Measurements from ENCODE around the gene PRR22.

PRR22 gene

DNA sequence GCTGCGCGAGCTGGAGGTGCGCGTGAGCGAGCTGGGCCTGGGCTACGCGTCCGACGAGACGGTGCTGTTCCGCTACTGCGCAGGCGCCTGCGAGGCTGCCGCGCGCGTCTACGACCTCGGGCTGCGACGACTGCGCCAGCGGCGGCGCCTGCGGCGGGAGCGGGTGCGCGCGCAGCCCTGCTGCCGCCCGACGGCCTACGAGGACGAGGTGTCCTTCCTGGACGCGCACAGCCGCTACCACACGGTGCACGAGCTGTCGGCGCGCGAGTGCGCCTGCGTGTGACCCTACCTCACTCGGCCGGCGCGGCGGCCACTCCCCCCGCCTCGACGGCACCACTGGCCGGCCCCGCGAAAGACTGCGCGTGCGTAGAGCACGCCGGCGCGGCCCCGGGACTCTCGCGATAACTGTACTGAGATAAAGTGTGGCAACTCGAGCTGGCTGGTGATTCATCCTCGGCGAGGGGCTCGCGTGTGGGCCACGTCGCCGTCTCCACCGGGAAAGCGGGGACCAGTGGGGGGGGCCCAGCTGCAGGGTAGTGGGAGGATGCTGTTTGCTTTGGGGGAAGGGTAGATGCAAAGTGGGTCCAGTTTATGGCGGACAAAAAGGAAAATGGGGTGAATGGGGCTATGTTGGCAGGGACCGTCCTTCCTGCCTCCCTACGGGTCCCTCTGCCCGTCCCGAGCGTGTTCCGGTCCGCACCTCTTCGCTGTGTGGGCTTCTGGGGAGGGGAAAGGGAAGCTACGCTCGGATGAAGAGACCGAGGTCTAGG, 43.5 kb upstream of the PRR22 start:
- H3K27me3 ChIP-seq (ENCODE audit: control insufficient read depth, low read length): peaks cover 23% of the 10 kb centered on the region
- peaks cover 27% of the 10 kb centered on the region for H3K4me1 ChIP-seq (ENCODE audit: control insufficient read depth, low read length)
- no peaks in the 10 kb centered on the region for H3K36me3 ChIP-seq (ENCODE audit: control insufficient read depth, low read length)
- no peaks in the 10 kb centered on the region for H4K20me1 ChIP-seq (ENCODE audit: control insufficient read depth, insufficient read depth, low read depth, low read length)
- H3K9me2 ChIP-seq (replicated peaks; ENCODE audit: control insufficient read depth, low read length): no peaks in the 10 kb centered on the region
- H3K4me2 ChIP-seq (ENCODE audit: low read length): no peak overlapping the region
- peak; percentile 53; the same call in 1 of the 2 replicates for TF ChIP-seq EZH2phosphoT487 (IDR thresholded peaks at IDR 0.05; ENCODE audit: borderline replicate concordance, low read length)
- TF ChIP-seq, protein P1, sequence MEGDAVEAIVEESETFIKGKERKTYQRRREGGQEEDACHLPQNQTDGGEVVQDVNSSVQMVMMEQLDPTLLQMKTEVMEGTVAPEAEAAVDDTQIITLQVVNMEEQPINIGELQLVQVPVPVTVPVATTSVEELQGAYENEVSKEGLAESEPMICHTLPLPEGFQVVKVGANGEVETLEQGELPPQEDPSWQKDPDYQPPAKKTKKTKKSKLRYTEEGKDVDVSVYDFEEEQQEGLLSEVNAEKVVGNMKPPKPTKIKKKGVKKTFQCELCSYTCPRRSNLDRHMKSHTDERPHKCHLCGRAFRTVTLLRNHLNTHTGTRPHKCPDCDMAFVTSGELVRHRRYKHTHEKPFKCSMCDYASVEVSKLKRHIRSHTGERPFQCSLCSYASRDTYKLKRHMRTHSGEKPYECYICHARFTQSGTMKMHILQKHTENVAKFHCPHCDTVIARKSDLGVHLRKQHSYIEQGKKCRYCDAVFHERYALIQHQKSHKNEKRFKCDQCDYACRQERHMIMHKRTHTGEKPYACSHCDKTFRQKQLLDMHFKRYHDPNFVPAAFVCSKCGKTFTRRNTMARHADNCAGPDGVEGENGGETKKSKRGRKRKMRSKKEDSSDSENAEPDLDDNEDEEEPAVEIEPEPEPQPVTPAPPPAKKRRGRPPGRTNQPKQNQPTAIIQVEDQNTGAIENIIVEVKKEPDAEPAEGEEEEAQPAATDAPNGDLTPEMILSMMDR (IDR thresholded peaks at IDR 0.05; ENCODE audit: low read depth, low read length, poor library complexity, severe bottlenecking): no peak
- H3F3A ChIP-seq (ENCODE audit: control insufficient read depth, insufficient read depth): no peaks in the 10 kb centered on the region
- no peaks in the 10 kb centered on the region for H3K9me3 ChIP-seq (ENCODE audit: control insufficient read depth, insufficient read depth, low read length)
- H3K27ac ChIP-seq (ENCODE audit: low read depth, low read length): no peak overlapping the region
- H3K79me2 ChIP-seq (ENCODE audit: control insufficient read depth, low read length): no peaks in the 10 kb centered on the region
- no peak overlapping the region for H3K4me3 ChIP-seq (ENCODE audit: low read length)

DNA sequence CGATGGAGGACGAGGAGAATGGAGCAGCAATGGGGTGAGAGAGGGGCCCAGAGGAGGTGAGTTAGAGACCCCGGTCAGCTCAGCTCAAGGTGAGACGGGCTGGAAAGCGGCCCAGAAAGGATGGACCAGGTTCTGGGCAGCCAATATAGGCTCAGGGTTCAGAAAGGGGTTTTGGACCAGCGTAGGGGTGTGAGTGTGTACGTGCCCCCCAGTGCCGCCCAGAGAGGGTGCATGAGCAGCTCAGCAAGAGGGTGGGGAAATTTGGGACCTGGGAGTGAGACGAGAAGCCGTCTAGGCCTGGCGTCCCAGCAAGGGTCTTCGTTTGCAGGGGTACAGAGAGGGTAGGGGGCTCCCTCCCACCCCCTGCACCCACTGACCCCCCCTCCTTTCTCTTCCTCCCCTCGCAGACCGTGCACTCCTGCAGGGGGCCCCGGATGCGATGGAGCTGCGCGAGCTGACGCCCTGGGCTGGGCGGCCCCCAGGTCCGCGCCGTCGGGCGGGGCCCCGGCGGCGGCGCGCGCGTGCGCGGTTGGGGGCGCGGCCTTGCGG, 42.9 kb upstream of the PRR22 start:
- Histone ChIP-seq H3K4me2 (ENCODE audit: low read length) (no peak overlapping the region), H3K4me3 (ENCODE audit: low read length) (no peak overlapping the region), H3K9me2 (replicated peaks; ENCODE audit: control insufficient read depth, low read length) (no peaks in the 10 kb centered on the region)

DNA sequence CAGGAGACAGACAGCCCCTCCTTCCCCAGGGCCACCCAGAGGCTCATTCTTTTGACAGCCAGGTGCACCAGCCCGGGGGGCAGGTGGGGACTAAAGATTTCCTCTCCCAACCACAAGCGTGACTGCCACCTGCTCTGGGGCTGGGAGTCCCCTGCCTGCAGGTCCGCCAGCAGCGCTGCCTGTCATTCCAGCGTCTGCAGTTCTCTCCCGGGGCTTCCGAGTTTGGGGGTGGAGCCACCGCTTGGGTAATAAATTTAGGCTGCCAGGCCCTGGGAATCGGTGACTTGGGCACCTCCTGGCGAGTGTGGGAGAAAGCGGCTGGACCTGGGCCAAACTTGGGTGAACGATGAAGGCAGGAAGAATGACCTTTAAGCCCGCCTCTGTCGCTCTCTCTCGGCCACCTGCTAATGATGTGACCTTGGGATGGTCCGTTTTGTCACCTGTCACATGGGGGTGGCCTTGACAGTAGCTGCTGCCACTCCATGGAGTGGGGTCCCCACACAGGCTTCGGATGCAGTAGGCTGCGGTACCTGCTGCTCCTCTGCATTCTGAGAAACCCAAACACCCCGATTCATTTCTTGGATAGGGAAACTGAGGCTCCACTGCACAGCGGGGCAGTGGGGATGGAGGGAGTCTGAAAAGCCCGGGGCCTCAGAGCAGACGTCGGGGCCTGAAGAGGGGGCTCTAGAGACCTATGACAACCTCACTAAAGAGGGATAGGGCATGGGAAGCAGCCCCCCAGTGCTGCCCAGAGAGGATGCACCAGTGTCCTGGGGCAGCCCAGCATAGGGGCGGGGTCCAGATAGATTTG, 42.2 kb upstream of the PRR22 start:
- H3F3A ChIP-seq (ENCODE audit: control insufficient read depth, insufficient read depth): no peaks in the 10 kb centered on the region
- no peaks in the 10 kb centered on the region for H3K9me2 ChIP-seq (replicated peaks; ENCODE audit: control insufficient read depth, low read length)
- no peaks in the 10 kb centered on the region for H4K20me1 ChIP-seq (ENCODE audit: control insufficient read depth, insufficient read depth, low read depth, low read length)
- H3K27me3 ChIP-seq (ENCODE audit: control insufficient read depth, low read length): peaks cover 23% of the 10 kb centered on the region
- H3K36me3 ChIP-seq (ENCODE audit: control insufficient read depth, low read length): no peaks in the 10 kb centered on the region
- H3K79me2 ChIP-seq (ENCODE audit: control insufficient read depth, low read length): no peaks in the 10 kb centered on the region
- H3K4me1 ChIP-seq (ENCODE audit: control insufficient read depth, low read length): peaks cover 32% of the 10 kb centered on the region
- no peak for TF ChIP-seq EZH2phosphoT487 (IDR thresholded peaks at IDR 0.05; ENCODE audit: borderline replicate concordance, low read length)
- TF ChIP-seq, protein P1 (IDR thresholded peaks at IDR 0.05; ENCODE audit: low read depth, low read length, poor library complexity, severe bottlenecking): no peak
- no peak overlapping the region for H3K27ac ChIP-seq (ENCODE audit: low read depth, low read length)
- H3K4me3 ChIP-seq (ENCODE audit: low read length): no peak overlapping the region
- H3K9me3 ChIP-seq (ENCODE audit: control insufficient read depth, insufficient read depth, low read length): no peaks in the 10 kb centered on the region
- H3K4me2 ChIP-seq (ENCODE audit: low read length): peak overlapping the region; percentile 39

More for the DNA sequence above, 42.9 kb upstream of the PRR22 start:
- TF ChIP-seq, protein P1 (IDR thresholded peaks at IDR 0.05; ENCODE audit: low read depth, low read length, poor library complexity, severe bottlenecking): no peak
- TF ChIP-seq EZH2phosphoT487 (IDR thresholded peaks at IDR 0.05; ENCODE audit: borderline replicate concordance, low read length): no peak
- no peaks in the 10 kb centered on the region for H4K20me1 ChIP-seq (ENCODE audit: control insufficient read depth, insufficient read depth, low read depth, low read length)
- no peaks in the 10 kb centered on the region for H3K36me3 ChIP-seq (ENCODE audit: control insufficient read depth, low read length)
- peaks cover 23% of the 10 kb centered on the region for H3K27me3 ChIP-seq (ENCODE audit: control insufficient read depth, low read length)
- no peak overlapping the region for H3K27ac ChIP-seq (ENCODE audit: low read depth, low read length)
- H3F3A ChIP-seq (ENCODE audit: control insufficient read depth, insufficient read depth): no peaks in the 10 kb centered on the region
- H3K79me2 ChIP-seq (ENCODE audit: control insufficient read depth, low read length): no peaks in the 10 kb centered on the region
- H3K4me1 ChIP-seq (ENCODE audit: control insufficient read depth, low read length): peaks cover 27% of the 10 kb centered on the region
- H3K9me3 ChIP-seq (ENCODE audit: control insufficient read depth, insufficient read depth, low read length): no peaks in the 10 kb centered on the region
